ENCODE measurements around the gene COL9A3.

DNA sequence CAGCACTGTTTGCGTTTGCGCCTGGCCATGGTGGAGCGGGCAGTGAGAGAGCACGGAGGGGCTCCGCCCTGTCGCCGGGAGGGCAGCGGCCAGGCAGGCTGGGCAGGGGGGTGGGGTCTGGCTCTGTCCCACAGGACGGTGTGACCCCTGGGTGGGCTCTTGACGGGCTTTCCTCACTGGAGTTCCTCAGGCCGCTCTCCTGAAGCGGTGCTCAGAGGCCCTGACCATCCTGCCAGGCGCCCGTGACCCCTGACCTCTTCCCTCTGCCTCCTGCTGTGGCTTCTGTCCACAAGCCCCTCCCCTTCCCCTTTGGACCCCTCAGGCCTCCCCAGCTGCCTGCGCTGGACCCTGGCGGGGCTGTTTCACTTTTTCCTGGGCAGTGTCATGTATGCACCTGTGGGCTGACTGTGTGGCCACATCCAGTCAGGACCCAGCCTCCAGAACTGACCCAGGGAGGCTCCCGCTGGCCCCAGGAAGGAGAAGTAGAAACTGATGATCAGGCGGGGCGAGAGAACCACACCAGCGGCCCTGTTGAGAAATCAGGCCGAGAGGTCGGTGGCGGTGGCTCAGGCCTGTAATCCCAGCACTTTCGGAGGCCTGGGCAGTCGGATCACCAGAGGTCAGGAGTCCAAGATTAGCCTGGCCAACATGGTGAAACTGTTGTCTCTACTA lies 11.0 kb upstream of the COL9A3 start:
- TF ChIP-seq CTCF (IDR thresholded peaks at IDR 0.05), result no peak
- no peak for TF ChIP-seq POLR2A (IDR thresholded peaks at IDR 0.05; ENCODE audit: low read depth)

Measured in esophagus muscularis mucosa (tissue), 3 donors.